Neural cell (in vitro differentiated cells): ENCODE results near the gene CTH. TPM values are rescaled to one million over a fixed set of nuclear protein-coding genes. Genes with fewer than 3 reads are reported as not detected.

Source experiments
- H2AFZ ChIP-seq: fragments of 200-600, 300-800 bp; sonication (generic), shearing (Covaris generic); 2 replicates; pipeline ENCODE4 v1.6.0; 2014; ENCODE audit warnings: low read depth, mild to moderate bottlenecking, antibody characterized with exemption, low read length, moderate library complexity
- H3F3A ChIP-seq: fragments of 200-600 bp; shearing (Covaris generic); 2 replicates; pipeline ENCODE4 v1.6.1; 2016; ENCODE audit warnings: mild to moderate bottlenecking, moderate library complexity, mixed read lengths, antibody characterized with exemption, low read length; ENCODE audit not compliant: insufficient read depth, poor library complexity, severe bottlenecking
- H3K27ac ChIP-seq: fragments of 200-600, 300-800 bp; sonication (generic), shearing (Covaris generic); 2 replicates; pipeline ENCODE4 v1.5.1; 2014; ENCODE audit warnings: mild to moderate bottlenecking, low read length, moderate library complexity
- H3K27me3 ChIP-seq: fragments of 300-800, 200-600 bp; sonication (generic), shearing (Covaris generic); 2 replicates; pipeline ENCODE4 v1.6.0; 2014; ENCODE audit warnings: mild to moderate bottlenecking, low read depth, low read length, moderate library complexity; ENCODE audit not compliant: insufficient read depth
- H3K36me3 ChIP-seq: fragments of 300-800, 200-600 bp; sonication (generic), shearing (Covaris generic); 2 replicates; pipeline ENCODE4 v1.5.1; 2014; ENCODE audit warnings: mild to moderate bottlenecking, antibody characterized with exemption, low read length, moderate library complexity; ENCODE audit not compliant: insufficient read depth
- H3K4me2 ChIP-seq: fragments of 300-800, 200-600 bp; sonication (generic), shearing (Covaris generic); 2 replicates; pipeline ENCODE4 v1.6.0; 2014; ENCODE audit warnings: mild to moderate bottlenecking, low read length
- H3K4me3 ChIP-seq: fragments of 300-800, 200-600 bp; sonication (generic), shearing (Covaris generic); 2 replicates; pipeline ENCODE4 v1.5.1; 2014; ENCODE audit warnings: mild to moderate bottlenecking, low read length, moderate library complexity
- H3K79me2 ChIP-seq: fragments of 200-600 bp; shearing (Covaris generic); replicated peaks from 2 replicates; pipeline ENCODE4 v1.6.0; 2014; ENCODE audit warnings: mild to moderate bottlenecking, low read length, moderate library complexity; ENCODE audit not compliant: insufficient read depth
- H3K9ac ChIP-seq: fragments of 300-800, 200-600 bp; sonication (generic), shearing (Covaris generic); 2 replicates; pipeline ENCODE4 v1.6.1; 2016; ENCODE audit warnings: mild to moderate bottlenecking, low read length, mixed read lengths
- H3K9me2 ChIP-seq: fragments of 200-600 bp; shearing (Covaris generic); 2 replicates; pipeline ENCODE4 v1.6.1; 2016; ENCODE audit warnings: mild to moderate bottlenecking, low read length, mixed read lengths; ENCODE audit not compliant: insufficient read depth
- H3K9me3 ChIP-seq: fragments of 200-600, 300-800 bp; sonication (generic), shearing (Covaris generic); 2 replicates; pipeline ENCODE4 v1.6.1; 2016; ENCODE audit warnings: mild to moderate bottlenecking, mixed run types, low read length, moderate library complexity, mixed read lengths
- H4K20me1 ChIP-seq: fragments of 200-600 bp; shearing (Covaris generic); 2 replicates; pipeline ENCODE4 v1.6.1; 2016; ENCODE audit warnings: mild to moderate bottlenecking, mixed run types; ENCODE audit not compliant: insufficient read depth
- EP300 ChIP-seq: fragments of 450-650 bp; conservative IDR thresholded peaks from 2 replicates; pipeline ENCODE4 v1.6.1; 2014; ENCODE audit warnings: antibody characterized with exemption, mild to moderate bottlenecking, moderate library complexity; ENCODE audit not compliant: poor library complexity, severe bottlenecking
- EZH2 ChIP-seq: fragments of 200-600, 300-800 bp; shearing (Covaris generic), sonication (generic); IDR thresholded peaks from 2 replicates; pipeline ENCODE4 v1.6.1; 2014; ENCODE audit warnings: antibody characterized with exemption, low read length, borderline replicate concordance, mild to moderate bottlenecking; ENCODE audit not compliant: insufficient read depth, poor library complexity, severe bottlenecking
- MXI1 ChIP-seq: fragments of 450-650 bp; conservative IDR thresholded peaks from 2 replicates; pipeline ENCODE4 v1.6.1; 2014; ENCODE audit warnings: antibody characterized with exemption, mild to moderate bottlenecking; ENCODE audit not compliant: poor library complexity, severe bottlenecking
- POLR2AphosphoS5 ChIP-seq: IDR thresholded peaks from 2 replicates; pipeline ENCODE4 v1.6.1; 2012
- RAD21 ChIP-seq: fragments of 450-650 bp; conservative IDR thresholded peaks from 2 replicates; pipeline ENCODE4 v1.6.1; 2014; ENCODE audit warnings: antibody characterized with exemption, mild to moderate bottlenecking, moderate library complexity
- SMC3 ChIP-seq: fragments of 450-650 bp; conservative IDR thresholded peaks from 2 replicates; pipeline ENCODE4 v1.6.1; 2014; ENCODE audit warnings: antibody characterized with exemption, mild to moderate bottlenecking, moderate library complexity; ENCODE audit not compliant: poor library complexity
- TAF1 ChIP-seq: IDR thresholded peaks from 2 replicates; pipeline ENCODE4 v1.6.1; 2012; ENCODE audit warnings: low read depth
- polyA plus RNA-seq: library from polyadenylated mRNA; depleted of rRNA; stranded (reverse); fragments of >200 nt; gene quantifications from 2 replicates; pipeline ENCODE4 v1.2.3, GENCODE V29; 2014
- TF ChIP-seq, protein P1 (sequence below): fragments of 450-650 bp; IDR thresholded peaks from 2 replicates; pipeline ENCODE4 v1.5.1; 2014; ENCODE audit warnings: antibody characterized with exemption, mild to moderate bottlenecking, moderate library complexity; ENCODE audit not compliant: poor library complexity, severe bottlenecking
- TF ChIP-seq, protein P2 (sequence below): IDR thresholded peaks from 2 replicates; pipeline ENCODE4 v1.6.1; 2012; ENCODE audit warnings: borderline replicate concordance

The CTH gene
- polyA plus RNA-seq, 1 donor from 2014 or later = 10.0 TPM

DNA sequence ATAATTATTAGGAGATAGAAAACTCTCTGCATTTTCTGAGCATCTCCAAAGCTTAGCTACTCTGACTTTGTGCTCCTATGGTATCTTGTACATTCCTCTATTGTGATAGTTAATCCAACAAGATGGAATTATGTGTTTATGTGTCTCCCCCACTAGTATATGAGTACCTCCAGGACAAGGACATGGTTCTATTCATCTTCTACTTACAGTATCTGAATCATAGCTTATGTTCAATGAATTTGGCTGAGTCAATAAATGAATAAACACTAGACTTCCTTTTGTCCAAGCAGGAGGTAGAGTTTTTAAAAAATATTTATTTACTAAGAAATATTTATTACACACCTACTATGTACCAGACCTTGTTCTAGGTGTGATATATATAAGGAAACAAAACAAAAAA lies 18.4 kb upstream of the CTH start:
- Histone ChIP-seq H3K9ac (no peak overlapping the region), H3K36me3 (no peaks in the 10 kb centered on the region), H3K4me2 (no peak overlapping the region), H3K79me2 (no peaks in the 10 kb centered on the region), H3K9me2 (no peaks in the 10 kb centered on the region), H2AFZ (no peak overlapping the region), H4K20me1 (no peaks in the 10 kb centered on the region), H3F3A (no peaks in the 10 kb centered on the region), H3K9me3 (no peaks in the 10 kb centered on the region), H3K27me3 (no peaks in the 10 kb centered on the region), H3K4me3 (no peak overlapping the region), H3K27ac (no peak overlapping the region)
- no peak for TF ChIP-seq RAD21
- TF ChIP-seq, protein P1, sequence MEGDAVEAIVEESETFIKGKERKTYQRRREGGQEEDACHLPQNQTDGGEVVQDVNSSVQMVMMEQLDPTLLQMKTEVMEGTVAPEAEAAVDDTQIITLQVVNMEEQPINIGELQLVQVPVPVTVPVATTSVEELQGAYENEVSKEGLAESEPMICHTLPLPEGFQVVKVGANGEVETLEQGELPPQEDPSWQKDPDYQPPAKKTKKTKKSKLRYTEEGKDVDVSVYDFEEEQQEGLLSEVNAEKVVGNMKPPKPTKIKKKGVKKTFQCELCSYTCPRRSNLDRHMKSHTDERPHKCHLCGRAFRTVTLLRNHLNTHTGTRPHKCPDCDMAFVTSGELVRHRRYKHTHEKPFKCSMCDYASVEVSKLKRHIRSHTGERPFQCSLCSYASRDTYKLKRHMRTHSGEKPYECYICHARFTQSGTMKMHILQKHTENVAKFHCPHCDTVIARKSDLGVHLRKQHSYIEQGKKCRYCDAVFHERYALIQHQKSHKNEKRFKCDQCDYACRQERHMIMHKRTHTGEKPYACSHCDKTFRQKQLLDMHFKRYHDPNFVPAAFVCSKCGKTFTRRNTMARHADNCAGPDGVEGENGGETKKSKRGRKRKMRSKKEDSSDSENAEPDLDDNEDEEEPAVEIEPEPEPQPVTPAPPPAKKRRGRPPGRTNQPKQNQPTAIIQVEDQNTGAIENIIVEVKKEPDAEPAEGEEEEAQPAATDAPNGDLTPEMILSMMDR = no peak
- no peak for TF ChIP-seq EZH2
- no peak for TF ChIP-seq MXI1
- TF ChIP-seq EP300 = no peak
- TF ChIP-seq TAF1 = no peak
- TF ChIP-seq SMC3 = no peak
- no peak for TF ChIP-seq POLR2AphosphoS5
- TF ChIP-seq, protein P2, sequence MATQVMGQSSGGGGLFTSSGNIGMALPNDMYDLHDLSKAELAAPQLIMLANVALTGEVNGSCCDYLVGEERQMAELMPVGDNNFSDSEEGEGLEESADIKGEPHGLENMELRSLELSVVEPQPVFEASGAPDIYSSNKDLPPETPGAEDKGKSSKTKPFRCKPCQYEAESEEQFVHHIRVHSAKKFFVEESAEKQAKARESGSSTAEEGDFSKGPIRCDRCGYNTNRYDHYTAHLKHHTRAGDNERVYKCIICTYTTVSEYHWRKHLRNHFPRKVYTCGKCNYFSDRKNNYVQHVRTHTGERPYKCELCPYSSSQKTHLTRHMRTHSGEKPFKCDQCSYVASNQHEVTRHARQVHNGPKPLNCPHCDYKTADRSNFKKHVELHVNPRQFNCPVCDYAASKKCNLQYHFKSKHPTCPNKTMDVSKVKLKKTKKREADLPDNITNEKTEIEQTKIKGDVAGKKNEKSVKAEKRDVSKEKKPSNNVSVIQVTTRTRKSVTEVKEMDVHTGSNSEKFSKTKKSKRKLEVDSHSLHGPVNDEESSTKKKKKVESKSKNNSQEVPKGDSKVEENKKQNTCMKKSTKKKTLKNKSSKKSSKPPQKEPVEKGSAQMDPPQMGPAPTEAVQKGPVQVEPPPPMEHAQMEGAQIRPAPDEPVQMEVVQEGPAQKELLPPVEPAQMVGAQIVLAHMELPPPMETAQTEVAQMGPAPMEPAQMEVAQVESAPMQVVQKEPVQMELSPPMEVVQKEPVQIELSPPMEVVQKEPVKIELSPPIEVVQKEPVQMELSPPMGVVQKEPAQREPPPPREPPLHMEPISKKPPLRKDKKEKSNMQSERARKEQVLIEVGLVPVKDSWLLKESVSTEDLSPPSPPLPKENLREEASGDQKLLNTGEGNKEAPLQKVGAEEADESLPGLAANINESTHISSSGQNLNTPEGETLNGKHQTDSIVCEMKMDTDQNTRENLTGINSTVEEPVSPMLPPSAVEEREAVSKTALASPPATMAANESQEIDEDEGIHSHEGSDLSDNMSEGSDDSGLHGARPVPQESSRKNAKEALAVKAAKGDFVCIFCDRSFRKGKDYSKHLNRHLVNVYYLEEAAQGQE = no peak

DNA sequence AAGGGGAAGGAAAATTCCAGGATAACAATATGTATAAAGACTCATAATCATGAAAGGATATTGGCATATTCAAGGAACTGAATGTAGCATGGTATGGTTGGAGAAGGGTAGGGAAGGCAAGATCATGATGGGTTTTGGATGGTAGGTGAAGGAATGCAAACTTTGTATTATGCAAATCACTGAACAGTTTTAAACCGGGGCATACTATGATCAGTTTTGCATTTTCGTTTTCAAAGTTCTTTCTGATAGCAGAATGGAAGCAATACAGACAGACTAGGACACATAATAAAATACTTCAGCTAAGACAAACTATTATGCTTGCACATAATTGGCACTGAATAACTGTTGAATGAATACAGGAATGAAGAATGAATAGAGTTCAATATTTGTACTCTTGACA lies 14.5 kb upstream of the CTH start:
- H3K27ac ChIP-seq = no peak overlapping the region
- no peaks in the 10 kb centered on the region for H3F3A ChIP-seq
- H3K36me3 ChIP-seq = no peaks in the 10 kb centered on the region
- no peak overlapping the region for H3K9ac ChIP-seq
- H3K9me3 ChIP-seq = no peaks in the 10 kb centered on the region
- no peak overlapping the region for H3K4me3 ChIP-seq
- H3K79me2 ChIP-seq = no peaks in the 10 kb centered on the region
- no peak overlapping the region for H3K4me2 ChIP-seq
- H3K27me3 ChIP-seq = no peaks in the 10 kb centered on the region
- no peak overlapping the region for H2AFZ ChIP-seq
- TF ChIP-seq POLR2AphosphoS5 = no peak
- TF ChIP-seq, protein P1 = no peak
- H3K9me2 ChIP-seq = no peaks in the 10 kb centered on the region
- no peaks in the 10 kb centered on the region for H4K20me1 ChIP-seq
